Gastrocnemius medialis (tissue), 4 donors: ENCODE data around the gene YOD1.

Source experiments
- CTCF ChIP-seq, 5 experiments: fragments of 450-650 bp in 3 of 5; fragments of 200-600 bp in 2 of 5; sonication (generic) in 2 of 5; IDR thresholded peaks in 4 of 5; conservative IDR thresholded peaks in 1 of 5; 1 replicate in 4 of 5; 2 replicates in 1 of 5; pipeline ENCODE4 v1.5.1; 2016 to 2019; ENCODE audit warnings: antibody characterized with exemption in 5 of 5, mild to moderate bottlenecking in 3 of 5, moderate library complexity in 3 of 5
- POLR2A ChIP-seq, 2 donors: fragments of 450-650 bp; IDR thresholded peaks; one replicate each; pipeline ENCODE4 v1.6.1; 2017; ENCODE audit warnings: antibody characterized with exemption in 2 of 2, mild to moderate bottlenecking in 2 of 2, moderate library complexity in 2 of 2

- TF ChIP-seq CTCF (IDR thresholded peaks at IDR 0.05 in 4 of 5, conservative IDR thresholded peaks at IDR 0.05 in 1 of 5) (no peak), POLR2A (IDR thresholded peaks at IDR 0.05) (no peak)
These were observed 19.3 kb downstream of the YOD1 start for GRCh38 chr1:207031632-207032264.
